ENCODE data around the gene HHAT.
A peak's percentile ranks its signal among the peaks of the same experiment; 100 is the strongest.

HHAT gene

GRCh38 chr1:210313046-210313595 lies 15.6 kb upstream of the HHAT start:
- no peak for DNase-seq (ENCODE audit: low read depth in 1 of 2, low spot score in 1 of 2)

- DNase-seq (ENCODE audit: low read depth in 1 of 2, low spot score in 1 of 2): no peak
Observed at GRCh38 chr1:210313921-210314320, 14.8 kb upstream of the HHAT start.

GRCh38 chr1:210315529-210315928 lies 13.2 kb upstream of the HHAT start:
- no peak for DNase-seq (ENCODE audit: low read depth in 1 of 2, low spot score in 1 of 2)

- DNase-seq (ENCODE audit: low read depth in 1 of 2, low spot score in 1 of 2): no peak
Observed at GRCh38 chr1:210321131-210321530, 7.6 kb upstream of the HHAT start.

- no peak for DNase-seq (ENCODE audit: low read depth in 1 of 2, low spot score in 1 of 2)
Observed at GRCh38 chr1:210321552-210321951, 7.2 kb upstream of the HHAT start.

- DNase-seq (ENCODE audit: low read depth in 1 of 2, low spot score in 1 of 2): no peak
Observed at GRCh38 chr1:210323957-210324356, 4.7 kb upstream of the HHAT start.

GRCh38 chr1:210325026-210325670 lies 3.6 kb upstream of the HHAT start:
- no peak for DNase-seq (ENCODE audit: low read depth in 1 of 2, low spot score in 1 of 2)

- no peak for DNase-seq (ENCODE audit: low read depth in 1 of 2, low spot score in 1 of 2)
Observed at GRCh38 chr1:210328032-210328745, 513 bp upstream of the HHAT start.

- no peak for DNase-seq (ENCODE audit: low read depth in 1 of 2, low spot score in 1 of 2)
Observed at GRCh38 chr1:210330279-210330866, 1.7 kb downstream of the HHAT start.

- no peak for DNase-seq (ENCODE audit: low read depth in 1 of 2, low spot score in 1 of 2)
Observed at GRCh38 chr1:210332233-210332632, 3.5 kb downstream of the HHAT start.

- peak in 1 of 2 donors; percentile 18 for DNase-seq (ENCODE audit: low read depth in 1 of 2, low spot score in 1 of 2)
Observed at GRCh38 chr1:210332719-210333398, 4.2 kb downstream of the HHAT start.

GRCh38 chr1:210335001-210335400 lies 6.3 kb downstream of the HHAT start:
- DNase-seq (ENCODE audit: low read depth in 1 of 2, low spot score in 1 of 2): no peak

GRCh38 chr1:210336362-210336761 lies 7.7 kb downstream of the HHAT start:
- DNase-seq (ENCODE audit: low read depth in 1 of 2, low spot score in 1 of 2): no peak

GRCh38 chr1:210339500-210339899 lies 10.8 kb downstream of the HHAT start:
- no peak for DNase-seq (ENCODE audit: low read depth in 1 of 2, low spot score in 1 of 2)

GRCh38 chr1:210340311-210340710 lies 11.6 kb downstream of the HHAT start:
- DNase-seq (ENCODE audit: low read depth in 1 of 2, low spot score in 1 of 2): no peak

GRCh38 chr1:210340841-210341240 lies 12.1 kb downstream of the HHAT start:
- no peak for DNase-seq (ENCODE audit: low read depth in 1 of 2, low spot score in 1 of 2)

- no peak for DNase-seq (ENCODE audit: low read depth in 1 of 2, low spot score in 1 of 2)
Observed at GRCh38 chr1:210342986-210343780, 14.5 kb downstream of the HHAT start.

GRCh38 chr1:210344706-210345105 lies 16.0 kb downstream of the HHAT start:
- no peak for DNase-seq (ENCODE audit: low read depth in 1 of 2, low spot score in 1 of 2)

GRCh38 chr1:210347112-210347511 lies 18.4 kb downstream of the HHAT start:
- no peak for DNase-seq (ENCODE audit: low read depth in 1 of 2, low spot score in 1 of 2)

- DNase-seq (ENCODE audit: low read depth in 1 of 2, low spot score in 1 of 2): no peak
Observed at GRCh38 chr1:210351496-210351895, 22.8 kb downstream of the HHAT start.

- no peak for DNase-seq (ENCODE audit: low read depth in 1 of 2, low spot score in 1 of 2)
Observed at GRCh38 chr1:210352575-210352974, 23.9 kb downstream of the HHAT start.
